IMR-90 (cell line): ENCODE data around the gene OR52B6. TPM values are rescaled to one million over a fixed set of nuclear protein-coding genes. Genes with fewer than 3 reads are reported as not detected.

Experiments
- ATAC-seq: fragments of 200-7000 bp; cut with Tn5 transposase; 2 replicates; pipeline ENCODE4 v1.9.1; 2020; ENCODE audit warnings: low read depth, mild to moderate bottlenecking, moderate library complexity
- BruUV-seq: library from RNA; stranded (reverse); fragments of 400-500 nt; replicated peaks from 2 replicates; lab custom pipeline; 2021; lab: Mats Ljungman, UMichigan
- CTCF ChIA-PET: fragments of 300-600 bp; formaldehyde crosslinking; extraction: SDS; loops from one replicate; lab custom pipeline; 2021; ENCODE audit warnings: antibody characterized with exemption; lab: Yijun Ruan, JAX
- POLR2A ChIA-PET: fragments of 300-600 bp; sonication (Branson Sonifier 250); formaldehyde crosslinking; loops from one replicate; lab custom pipeline; 2022; ENCODE audit warnings: antibody characterized with exemption; ENCODE audit not compliant: unreplicated experiment; lab: Charles Lee
- DNase-seq: peaks from one replicate; pipeline ENCODE4 v3.0.0; 2013
- H2AFZ ChIP-seq: replicated peaks from 2 replicates; pipeline ENCODE3; 2013; ENCODE audit warnings: low read length, mild to moderate bottlenecking; ENCODE audit not compliant: poor library complexity
- H2AK5ac ChIP-seq: 2 replicates; pipeline ENCODE4 v1.6.1; 2013; ENCODE audit warnings: low read depth, low read length, inconsistent platforms
- H2AK9ac ChIP-seq: replicated peaks from 2 replicates; pipeline ENCODE3; 2013; ENCODE audit warnings: mild to moderate bottlenecking, low read depth, low read length, moderate library complexity; ENCODE audit not compliant: poor library complexity
- H2BK120ac ChIP-seq: 2 replicates; pipeline ENCODE4 v1.6.1; 2013; ENCODE audit warnings: low read depth, low read length, inconsistent platforms
- H2BK15ac ChIP-seq: 3 replicates; pipeline ENCODE4 v1.6.1; 2013; ENCODE audit warnings: low read depth, low read length, inconsistent platforms
- H2BK20ac ChIP-seq: 2 replicates; pipeline ENCODE4 v1.6.1; 2013; ENCODE audit warnings: low read depth, mild to moderate bottlenecking, inconsistent platforms, low read length, moderate library complexity
- H2BK5ac ChIP-seq: 2 replicates; pipeline ENCODE4 v1.6.1; 2013; ENCODE audit warnings: mild to moderate bottlenecking, low read depth, low read length, inconsistent platforms; ENCODE audit not compliant: poor library complexity, severe bottlenecking
- H3K14ac ChIP-seq: replicated peaks from 2 replicates; pipeline ENCODE4 v1.6.1; 2013; ENCODE audit warnings: low read depth, low read length, inconsistent platforms
- H3K18ac ChIP-seq: 2 replicates; pipeline ENCODE4 v1.6.1; 2013; ENCODE audit warnings: low read depth, low read length, control low read depth
- H3K23ac ChIP-seq: 2 replicates; pipeline ENCODE4 v1.6.1; 2013; ENCODE audit warnings: low read depth, low read length, inconsistent platforms
- H3K27ac ChIP-seq: 2 replicates; pipeline ENCODE4 v1.5.1; 2013; ENCODE audit warnings: mild to moderate bottlenecking, control low read depth, low read length; ENCODE audit not compliant: insufficient read depth
- H3K27me3 ChIP-seq: 2 replicates; pipeline ENCODE4 v1.6.1; 2013; ENCODE audit warnings: low read length; ENCODE audit not compliant: control insufficient read depth, insufficient read depth
- H3K36me3 ChIP-seq: 2 replicates; pipeline ENCODE4 v1.6.1; 2013; ENCODE audit warnings: low read length, mixed read lengths; ENCODE audit not compliant: control insufficient read depth, insufficient read depth
- H3K4ac ChIP-seq: 2 replicates; pipeline ENCODE4 v1.6.1; 2013; ENCODE audit warnings: low read depth, low read length, inconsistent platforms
- H3K4me1 ChIP-seq: 2 replicates; pipeline ENCODE4 v1.6.1; 2013; ENCODE audit warnings: low read length, mixed read lengths; ENCODE audit not compliant: control insufficient read depth, insufficient read depth
- H3K4me2 ChIP-seq: 2 replicates; pipeline ENCODE4 v1.6.1; 2013; ENCODE audit warnings: low read depth, mild to moderate bottlenecking, control low read depth, low read length, moderate library complexity
- H3K4me3 ChIP-seq: 2 replicates; pipeline ENCODE4 v1.5.1; 2013; ENCODE audit warnings: low read depth, mild to moderate bottlenecking, control low read depth, low read length, moderate library complexity; ENCODE audit not compliant: insufficient read depth
- H3K56ac ChIP-seq: 2 replicates; pipeline ENCODE4 v1.6.1; 2013; ENCODE audit warnings: low read length, inconsistent platforms; ENCODE audit not compliant: insufficient read depth; ENCODE audit errors: extremely low read depth
- H3K79me1 ChIP-seq, 2 experiments: 2 replicates each; pipeline ENCODE4 v1.6.1; 2013; ENCODE audit warnings: low read length in 2 of 2, inconsistent platforms in 1 of 2, low read depth in 1 of 2
- H3K9ac ChIP-seq: 2 replicates; pipeline ENCODE4 v1.6.1; 2013; ENCODE audit warnings: low read depth, low read length, control low read depth
- H3K9me1 ChIP-seq: 2 replicates; pipeline ENCODE4 v1.6.1; 2013; ENCODE audit warnings: low read length, inconsistent platforms; ENCODE audit not compliant: insufficient read depth
- H3K9me3 ChIP-seq: 2 replicates; pipeline ENCODE4 v1.6.1; 2013; ENCODE audit warnings: low read length; ENCODE audit not compliant: control insufficient read depth, insufficient read depth
- H4K20me1 ChIP-seq: 2 replicates; pipeline ENCODE4 v1.6.1; 2013; ENCODE audit warnings: low read length, inconsistent platforms; ENCODE audit not compliant: insufficient read depth
- H4K5ac ChIP-seq: 2 replicates; pipeline ENCODE4 v1.6.1; 2013; ENCODE audit warnings: mild to moderate bottlenecking, low read depth, low read length, control low read depth
- H4K8ac ChIP-seq, 2 experiments: 2 replicates each; pipeline ENCODE4 v1.6.1; 2013; ENCODE audit warnings: low read depth in 2 of 2, low read length in 2 of 2, control low read depth in 1 of 2, inconsistent platforms in 1 of 2
- H4K91ac ChIP-seq: 2 replicates; pipeline ENCODE4 v1.6.1; 2013; ENCODE audit warnings: low read depth, low read length, inconsistent platforms; ENCODE audit not compliant: insufficient read depth
- BHLHE40 ChIP-seq: fragments of 150-350 bp; IDR thresholded peaks from 2 replicates; pipeline ENCODE4 v1.6.1; 2016; ENCODE audit warnings: mild to moderate bottlenecking, low read depth, low read length
- CTCF ChIP-seq: conservative IDR thresholded peaks from 2 replicates; pipeline ENCODE4 v1.5.1; 2012; ENCODE audit warnings: mild to moderate bottlenecking, low read depth, low read length, improper control_type of control experiment
- ELK1 ChIP-seq: fragments of 150-350 bp; IDR thresholded peaks from 2 replicates; pipeline ENCODE4 v1.6.1; 2016; ENCODE audit warnings: low read depth, mild to moderate bottlenecking, low read length, moderate library complexity, borderline replicate concordance
- FOS ChIP-seq: fragments of 150-350 bp; IDR thresholded peaks from 2 replicates; pipeline ENCODE4 v1.6.1; 2016; ENCODE audit warnings: low read depth, low read length
- MAFK ChIP-seq: IDR thresholded peaks from 2 replicates; pipeline ENCODE4 v1.6.1; 2012; ENCODE audit warnings: low read depth, low read length, improper control_type of control experiment
- NFE2L2 ChIP-seq: fragments of 150-350 bp; IDR thresholded peaks from 2 replicates; pipeline ENCODE4 v1.6.1; 2016; ENCODE audit warnings: low read depth, mild to moderate bottlenecking, low read length
- RCOR1 ChIP-seq: IDR thresholded peaks from 2 replicates; pipeline ENCODE4 v1.6.1; 2012; ENCODE audit warnings: mild to moderate bottlenecking, low read length, improper control_type of control experiment; ENCODE audit not compliant: insufficient replicate concordance
- WGBS, 2 experiments: methylation state at CpG; one replicate each; pipeline versions ENCODE4 v1.1.5 to v1.1.7; 2013; ENCODE audit warnings: missing lambda C conversion rate in 2 of 2; ENCODE audit not compliant: insufficient read length in 1 of 2; ENCODE audit errors: extremely low coverage in 2 of 2; 5-methylcytosine and 5-hydroxymethylcytosine counted together
- dilution Hi-C: fragments of 300-500 bp; cut with HindIII; formaldehyde crosslinking; loops from one replicate; pipeline ENCODE4 v1.14.3; 2018; ENCODE audit warnings: low sequenced_read_pairs; ENCODE audit not compliant: unreplicated experiment
- in situ Hi-C: fragments of 300-500 bp; cut with MboI; formaldehyde crosslinking; loops from 3 replicates; pipeline ENCODE4 v1.14.3; 2019; ENCODE audit warnings: low sequenced_read_pairs, inconsistent platforms, mixed read lengths
- intact Hi-C: fragments of 100-400 bp; cut with micrococcal nuclease; formaldehyde crosslinking; loops from 2 replicates; pipeline ENCODE4 v1.10.0; 2022
- polyA plus RNA-seq, 3 experiments: library from polyadenylated mRNA; depleted of rRNA; stranded (reverse); fragments of >200 nt; gene quantifications; 2 replicates each; pipeline ENCODE4 v1.2.3, GENCODE V29; 2012; ENCODE audit warnings: low replicate concordance in 1 of 3
- total RNA-seq: library from RNA; depleted of rRNA; stranded (reverse); fragments of >200 nt; gene quantifications from 2 replicates; pipeline ENCODE4 v1.2.3, GENCODE V29; 2012

The OR52B6 gene
- total and polyA plus RNA-seq, 2 of the 4 experiments (the other 2 are of a cell fraction) = not detected

GRCh38 chr11:5611627-5612026 lies 30.9 kb downstream of the OR52B6 start:
- WGBS, 2 experiments = no CpG with 5 or more reads among the region's 11 CpGs
- H3K27me3 ChIP-seq = no peaks in the 10 kb centered on the region
- H3K18ac ChIP-seq = no peak overlapping the region
- H3K27ac ChIP-seq = no peak overlapping the region
- no peak overlapping the region for H4K5ac ChIP-seq
- H3K36me3 ChIP-seq = peaks cover 4% of the 10 kb centered on the region; the same call in 1 of the 2 replicates
- H3K4me2 ChIP-seq = no peak overlapping the region
- in situ Hi-C loops = loop anchor here (25.0 kb wide), 1 partner anchor 701 kb away; the partner anchor contains the start of gene CAVIN3
- no peak overlapping the region for H2AK9ac ChIP-seq
- CTCF ChIA-PET = no interaction called here
- no peak overlapping the region for H2BK20ac ChIP-seq
- no peak overlapping the region for H4K8ac ChIP-seq
- no peaks in the 10 kb centered on the region for H3K79me1 ChIP-seq
- H3K9me1 ChIP-seq = no peaks in the 10 kb centered on the region; the same call in 1 of the 2 replicates
- no peak overlapping the region for H3K23ac ChIP-seq
- H3K4ac ChIP-seq = no peak overlapping the region
- no peak overlapping the region for H2BK15ac ChIP-seq
- intact Hi-C loops = no loop called here
- no peak overlapping the region for H2BK120ac ChIP-seq
- POLR2A ChIA-PET = no interaction called here
- BruUV-seq = no TSS peak
- DNase-seq (no peak), ATAC-seq (no peak)
- no peak overlapping the region for H3K9ac ChIP-seq
- H4K20me1 ChIP-seq = no peaks in the 10 kb centered on the region
- H3K9me3 ChIP-seq = no peaks in the 10 kb centered on the region
- no peak overlapping the region for H3K4me3 ChIP-seq
- H3K56ac ChIP-seq = no peak overlapping the region
- no peak overlapping the region for H3K14ac ChIP-seq
- TF ChIP-seq BHLHE40 (no peak), ELK1 (no peak), CTCF (no peak), RCOR1 (no peak), NFE2L2 (no peak), MAFK (no peak), FOS (no peak)
- H2BK5ac ChIP-seq = no peak overlapping the region
- no peak overlapping the region for H2AFZ ChIP-seq
- dilution Hi-C loops = no loop called here
- H3K4me1 ChIP-seq = no peaks in the 10 kb centered on the region
- H4K91ac ChIP-seq = no peak overlapping the region
- H2AK5ac ChIP-seq = no peak overlapping the region
